HuH-7.5 (cell line): Measurements from ENCODE around the gene TCEAL7.

Source experiments
- DNase-seq: peaks from one replicate; pipeline ENCODE4 v3.0.0; 2011; ENCODE audit warnings: low spot score

TCEAL7 gene

DNA sequence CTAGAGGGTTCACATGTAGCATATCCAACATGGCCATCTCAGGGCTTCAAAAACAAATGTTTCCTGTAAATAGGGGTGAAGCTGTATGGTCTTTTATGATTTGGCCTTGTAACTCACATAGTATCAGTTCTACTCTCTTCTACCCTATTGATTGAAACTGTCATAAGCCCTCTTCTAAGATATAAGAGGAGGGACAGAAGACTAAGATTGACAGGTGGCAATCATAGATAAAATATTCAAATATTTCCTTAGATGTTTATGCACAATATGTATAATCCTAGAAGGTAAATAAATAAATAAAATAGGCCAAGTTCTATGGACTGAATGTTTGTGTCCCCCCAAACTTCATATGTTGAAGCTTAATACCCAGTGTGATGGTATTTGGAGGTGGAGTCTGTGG is 39.4 kb downstream of the TCEAL7 start:
- DNase-seq = no peak

DNA sequence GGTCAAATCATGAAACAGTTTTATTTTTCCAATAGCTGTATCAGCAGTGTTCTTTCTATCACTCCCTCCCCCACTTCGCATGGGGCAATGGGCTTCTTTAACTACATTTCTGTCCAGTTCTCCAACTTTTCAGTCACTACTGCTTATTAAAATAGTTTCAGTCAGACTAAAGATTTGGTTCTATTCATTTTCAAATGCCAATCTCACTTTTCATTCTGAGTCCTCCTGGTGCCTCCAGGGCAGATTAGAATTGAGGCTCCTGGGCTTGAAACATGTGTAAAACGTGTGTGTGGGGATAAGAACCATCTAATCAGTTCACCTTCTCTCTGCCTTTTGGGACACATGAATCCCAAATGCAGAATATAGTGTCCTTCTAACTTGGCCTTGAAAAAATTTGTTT is 42.8 kb downstream of the TCEAL7 start:
- no peak for DNase-seq

DNA sequence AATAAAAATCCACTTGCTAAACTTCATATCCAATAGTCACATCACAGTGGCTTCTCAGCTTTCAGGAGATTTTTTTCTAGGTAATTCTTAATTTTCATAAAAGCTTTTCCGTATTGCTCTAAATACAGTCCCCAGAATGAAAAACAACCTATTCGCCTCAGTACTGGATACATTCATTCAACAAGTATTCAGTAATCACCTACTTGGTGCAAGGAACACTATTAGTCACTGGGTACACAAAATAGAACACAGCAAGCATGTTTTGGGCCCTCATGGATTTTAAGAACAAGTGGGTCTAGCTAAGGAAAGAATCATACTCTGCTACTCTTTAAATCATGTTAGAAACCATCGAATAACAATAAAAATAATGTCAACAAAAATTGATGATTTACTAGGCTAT is 43.5 kb downstream of the TCEAL7 start:
- no peak for DNase-seq

DNA sequence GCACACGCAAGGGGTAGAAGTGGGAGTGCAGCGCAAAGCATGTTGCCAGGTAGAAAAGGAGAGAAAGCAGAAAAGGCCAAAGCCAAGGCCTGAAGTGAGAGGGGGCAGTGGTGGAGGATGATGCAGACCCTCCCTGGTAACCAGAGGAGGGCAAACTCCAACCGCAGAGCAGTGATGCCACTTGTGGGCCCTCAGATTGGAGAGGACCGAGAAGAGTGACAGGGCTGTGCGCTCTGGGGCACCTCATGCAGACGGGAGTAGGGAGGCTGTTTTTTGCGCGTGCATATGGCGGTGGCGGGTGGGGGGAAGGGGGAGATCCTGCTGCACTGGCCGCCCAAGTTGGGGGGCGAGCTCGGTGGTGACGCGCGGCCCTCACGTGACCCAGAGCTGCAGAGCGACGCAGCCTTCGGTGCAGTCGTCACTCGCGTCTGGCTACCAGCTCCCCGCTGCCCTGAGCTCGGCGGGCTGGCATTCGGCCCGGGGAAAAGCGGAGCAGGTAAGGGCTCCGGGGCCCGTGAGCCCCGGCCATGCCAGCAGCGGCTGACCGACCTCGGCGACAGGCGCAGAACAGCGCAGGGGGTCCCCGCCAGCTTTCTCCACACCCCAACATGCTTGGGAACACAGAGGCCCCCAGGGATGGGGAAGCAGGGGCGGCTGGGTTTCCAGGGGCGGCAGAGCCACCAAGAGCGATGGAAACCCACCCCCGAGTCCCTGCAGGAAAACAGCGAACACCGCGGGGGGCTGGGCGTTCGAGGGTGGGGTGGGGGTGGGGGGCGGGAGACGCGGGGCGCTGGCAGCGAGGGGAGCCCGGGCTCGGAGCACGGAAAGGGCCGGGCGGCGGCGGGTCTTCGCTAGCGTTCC is 46.3 kb downstream of the TCEAL7 start, which contains the start of gene BEX3:
BEX3 (plus strand) TSS at position 421 of the 861 bp plus-strand sequence. CDS start 984 bp downstream, outside the sequence.
- DNase-seq = peak; percentile 33

DNA sequence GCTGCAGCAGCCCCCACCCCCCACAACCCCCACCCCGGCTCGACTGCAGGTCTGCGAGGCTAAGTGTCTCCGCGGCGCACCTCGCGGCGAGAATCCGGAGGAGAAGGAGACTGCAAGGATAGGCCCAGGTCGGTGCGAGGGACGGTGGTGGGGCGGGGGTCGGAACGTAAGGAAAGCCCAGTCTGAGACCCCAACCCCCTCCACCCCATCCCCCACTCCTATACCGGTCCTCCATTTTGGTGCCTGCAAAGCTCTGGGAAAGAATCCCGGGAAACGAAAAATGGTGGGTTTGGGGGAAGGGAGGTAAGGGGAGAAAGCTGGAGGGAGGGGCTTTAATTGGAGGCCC is 46.9 kb downstream of the TCEAL7 start:
- DNase-seq = no peak

DNA sequence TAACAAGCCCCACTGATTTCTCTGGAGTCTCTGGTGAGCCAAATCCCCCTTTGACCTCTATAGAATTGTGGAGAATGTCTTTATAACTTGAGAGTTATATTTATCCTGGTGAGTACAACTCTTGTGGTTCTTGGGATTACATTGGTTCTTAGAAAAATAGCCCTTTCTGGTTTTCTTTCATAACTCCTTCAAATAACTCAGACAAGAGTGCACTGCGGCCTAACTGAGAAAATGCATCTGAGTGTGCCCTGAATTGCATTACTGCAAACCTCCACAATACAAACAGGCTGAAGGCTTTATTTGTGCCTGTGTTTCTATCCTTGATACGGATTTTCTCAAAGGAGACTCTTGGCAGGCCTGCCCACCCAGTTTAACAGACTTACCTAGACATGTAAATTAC is 49.0 kb downstream of the TCEAL7 start:
- no peak for DNase-seq
